HCT116 (cell line): ENCODE results near the gene CCDC85B. TPM values are rescaled to one million over a fixed set of nuclear protein-coding genes. Genes with fewer than 3 reads are reported as not detected.

Experiments used
- ATAC-seq: fragments of 200-7000 bp; cut with Tn5 transposase; 2 replicates; pipeline ENCODE4 v1.9.1; 2020; ENCODE audit warnings: mild to moderate bottlenecking, moderate library complexity
- BruUV-seq: library from RNA; stranded (reverse); fragments of 400-500 nt; replicated peaks from 2 replicates; lab custom pipeline; 2021; lab: Mats Ljungman, UMichigan
- CTCF ChIA-PET: fragments of 300-600 bp; sonication (Branson Sonifier 250); formaldehyde crosslinking; loops from one replicate; lab custom pipeline; 2021; ENCODE audit warnings: antibody characterized with exemption; lab: Charles Lee
- POLR2A ChIA-PET: fragments of 300-600, 350-600 bp; sonication (Branson Sonifier 250); formaldehyde crosslinking; loops from one replicate; lab custom pipeline; 2021; ENCODE audit warnings: antibody characterized with exemption; lab: Charles Lee
- RAD21 ChIA-PET, 2 experiments: fragments of 300-600 bp; sonication (Branson Sonifier 250); formaldehyde crosslinking; loops; one replicate each; lab custom pipeline; 2023; ENCODE audit warnings: low total read pairs in 2 of 2; ENCODE audit not compliant: uncharacterized antibody in 2 of 2, unreplicated experiment in 2 of 2, low non-redundant PET in 1 of 2; lab: Charles Lee
- DNase-seq: peaks from one replicate; pipeline ENCODE4 v3.0.0-alpha.2; 2010; ENCODE audit warnings: low read depth, low spot score
- H2AFZ ChIP-seq: fragments of 200-600 bp; shearing (Covaris generic), sonication (generic); 2 replicates; pipeline ENCODE4 v1.6.1; 2017; ENCODE audit warnings: low read depth, mixed run types, mixed read lengths, antibody characterized with exemption, low read length; ENCODE audit not compliant: poor library complexity, severe bottlenecking
- H3K27ac ChIP-seq: 2 replicates; pipeline ENCODE4 v1.5.1; 2012; ENCODE audit warnings: low read depth, low read length
- H3K27me3 ChIP-seq: fragments of 200-600 bp; sonication (generic); 2 replicates; pipeline ENCODE4 v1.6.1; 2016; ENCODE audit warnings: mixed run types, low read length, mixed read lengths; ENCODE audit not compliant: insufficient read depth
- H3K36me3 ChIP-seq, 2 experiments: fragments of 200-500 bp in 1 of 2; fragments of 200-600 bp in 1 of 2; sonication (Bioruptor generic) in 1 of 2; sonication (generic) in 1 of 2; 2 replicates each; pipeline versions ENCODE4 v1.5.1 to v1.6.1; 2014 to 2016; ENCODE audit warnings: low read length in 2 of 2, inconsistent platforms in 1 of 2, mixed read lengths in 1 of 2, mixed run types in 1 of 2; ENCODE audit not compliant: insufficient read depth in 2 of 2, control insufficient read depth in 1 of 2
- H3K4me1 ChIP-seq, 2 experiments: fragments of 200-600 bp in 1 of 2; sonication (generic) in 1 of 2; 2 replicates each; pipeline versions ENCODE4 v1.5.1 to v1.6.1; 2012 to 2017; ENCODE audit warnings: low read length in 2 of 2, inconsistent platforms in 1 of 2, mild to moderate bottlenecking in 1 of 2, mixed read lengths in 1 of 2, mixed run types in 1 of 2, moderate library complexity in 1 of 2; ENCODE audit not compliant: insufficient read depth in 2 of 2, control insufficient read depth in 1 of 2
- H3K4me2 ChIP-seq: fragments of 200-600 bp; sonication (generic); 2 replicates; pipeline ENCODE4 v1.6.1; 2017; ENCODE audit warnings: mixed run types, low read length, mixed read lengths
- H3K4me3 ChIP-seq, 2 experiments: fragments of 200-600 bp in 1 of 2; sonication (generic) in 1 of 2; replicated peaks in 1 of 2; 2 replicates each; pipeline ENCODE4 v1.5.1; 2011 to 2016; ENCODE audit warnings: low read length in 2 of 2, control low read depth in 1 of 2, low read depth in 1 of 2, mild to moderate bottlenecking in 1 of 2, mixed read lengths in 1 of 2, mixed run types in 1 of 2
- H3K79me2 ChIP-seq: fragments of 200-600 bp; sonication (generic); 2 replicates; pipeline ENCODE4 v1.6.1; 2017; ENCODE audit warnings: mild to moderate bottlenecking, mixed run types, low read length, moderate library complexity, mixed read lengths; ENCODE audit not compliant: insufficient read depth
- H3K9ac ChIP-seq: fragments of 200-600 bp; sonication (generic); 2 replicates; pipeline ENCODE4 v1.6.1; 2016; ENCODE audit warnings: low read length, mixed read lengths
- H3K9me2 ChIP-seq: fragments of 200-600 bp; sonication (generic), shearing (Covaris generic); 2 replicates; pipeline ENCODE4 v1.6.1; 2017; ENCODE audit warnings: mixed run types, mild to moderate bottlenecking, moderate library complexity; ENCODE audit not compliant: insufficient read depth
- H3K9me3 ChIP-seq, 2 experiments: fragments of 200-500 bp in 1 of 2; fragments of 200-600 bp in 1 of 2; sonication (Bioruptor generic) in 1 of 2; sonication (generic) in 1 of 2; 2 replicates each; pipeline ENCODE4 v1.6.1; 2014 to 2017; ENCODE audit warnings: low read length in 2 of 2, mixed read lengths in 2 of 2, inconsistent platforms in 1 of 2, low read depth in 1 of 2, mild to moderate bottlenecking in 1 of 2, mixed run types in 1 of 2, moderate library complexity in 1 of 2; ENCODE audit not compliant: control insufficient read depth in 1 of 2, insufficient read depth in 1 of 2
- H4K20me1 ChIP-seq: fragments of 200-600 bp; sonication (generic), shearing (Covaris generic); 2 replicates; pipeline ENCODE4 v1.6.1; 2017; ENCODE audit warnings: mixed run types, mild to moderate bottlenecking, moderate library complexity; ENCODE audit not compliant: insufficient read depth
- ATF3 ChIP-seq: IDR thresholded peaks from 2 replicates; pipeline ENCODE4 v1.6.1; 2012
- CBX3 ChIP-seq: IDR thresholded peaks from 2 replicates; pipeline ENCODE4 v1.6.1; 2012; ENCODE audit warnings: low read depth
- CTCF ChIP-seq, 3 experiments: fragments of 200-600 bp in 1 of 3; sonication (generic) in 1 of 3; IDR thresholded peaks in 2 of 3; conservative IDR thresholded peaks in 1 of 3; 2 replicates each; pipeline ENCODE4 v1.5.1; 2012 to 2017; ENCODE audit warnings: low read depth in 2 of 3, low read length in 2 of 3, antibody characterized with exemption in 1 of 3, borderline replicate concordance in 1 of 3, control low read depth in 1 of 3, mild to moderate bottlenecking in 1 of 3, mixed read lengths in 1 of 3, mixed run types in 1 of 3, moderate library complexity in 1 of 3; ENCODE audit not compliant: insufficient read depth in 1 of 3
- EGR1 ChIP-seq: IDR thresholded peaks from 2 replicates; pipeline ENCODE4 v1.6.1; 2012; ENCODE audit warnings: low read depth
- EZH2phosphoT487 ChIP-seq: fragments of 200-600 bp; IDR thresholded peaks from 2 replicates; pipeline ENCODE4 v1.6.1; 2018; ENCODE audit warnings: antibody characterized with exemption, borderline replicate concordance
- SIN3A ChIP-seq: IDR thresholded peaks from 2 replicates; pipeline ENCODE4 v1.6.1; 2012; ENCODE audit warnings: low read depth
- SRF ChIP-seq: IDR thresholded peaks from 2 replicates; pipeline ENCODE4 v1.6.1; 2012; ENCODE audit warnings: low read depth
- TCF7L2 ChIP-seq: IDR thresholded peaks from 2 replicates; pipeline ENCODE4 v1.7.0; 2011; ENCODE audit warnings: borderline replicate concordance, inconsistent platforms; ENCODE audit not compliant: insufficient read depth, insufficient read length; ENCODE audit errors: extremely low read depth
- ZNF274 ChIP-seq: fragments of 200-500 bp; sonication (Bioruptor generic); IDR thresholded peaks from 2 replicates; pipeline ENCODE4 v1.6.1; 2014; ENCODE audit warnings: mild to moderate bottlenecking, low read depth, low read length, inconsistent platforms
- intact Hi-C: fragments of 100-400 bp; cut with micrococcal nuclease; formaldehyde crosslinking; loops from 2 replicates; pipeline ENCODE4 v1.10.0; 2022
- total RNA-seq: library from RNA; stranded (reverse); gene quantifications from one replicate; pipeline ENCODE4 v1.2.1, GENCODE V29; 2021; ENCODE audit not compliant: unreplicated experiment

Gene CCDC85B
- total RNA-seq, 1 experiment from 2014 or later, result 84.3 TPM

- peaks cover under 1% of the 10 kb centered on the region; the same call in 1 of the 2 replicates for H3K79me2 ChIP-seq
- BruUV-seq, result no TSS peak
- ChIA-PET CTCF (interaction anchor here (1.0 to 1.1 kb wide), 2 partner anchors 15 to 22 kb away, joined by 3 to 4 read pairs; no protein-coding TSS in a partner anchor), RAD21 (no interaction called here), POLR2A (interaction anchor here (1.8 to 10.9 kb wide), 4 partner anchors 9 to 16 kb away, joined by 6 to 124 read pairs (median 9); partner anchors contain the start of genes CCDC85B and FIBP)
- peak overlapping the region; percentile 54 for H3K4me2 ChIP-seq
- no peak overlapping the region for H3K27ac ChIP-seq
- H3K27me3 ChIP-seq, result no peaks in the 10 kb centered on the region
- no peaks in the 10 kb centered on the region for H3K9me2 ChIP-seq
- DNase-seq, result no peak
- 0 out of 2 replicates have a peak overlapping the region, but pooled peaks have one; percentile 22 for H3K9ac ChIP-seq
- no peak overlapping the region for H2AFZ ChIP-seq
- ATAC-seq, result no peak
- intact Hi-C loops, result no loop called here
- H3K4me1 ChIP-seq, result peaks cover 46 to 96% of the 10 kb centered on the region in 2 experiments
- H3K4me3 ChIP-seq, result no peak overlapping the region
- H3K36me3 ChIP-seq, result no peaks in the 10 kb centered on the region
- no peaks in the 10 kb centered on the region for H4K20me1 ChIP-seq
- no peak for TF ChIP-seq CTCF (IDR thresholded peaks at IDR 0.05 in 2 of 3, conservative IDR thresholded peaks at IDR 0.05 in 1 of 3; ENCODE audit: borderline replicate concordance in 1 of 3, insufficient read depth in 1 of 3, low read depth in 2 of 3, low read length in 2 of 3)
- no peaks in the 10 kb centered on the region for H3K9me3 ChIP-seq
These were observed 16.1 kb downstream of the CCDC85B start for GRCh38 chr11:65906602-65907001.

- intact Hi-C loops, result no loop called here
- no peak overlapping the region for H3K4me2 ChIP-seq
- H3K9me2 ChIP-seq, result no peaks in the 10 kb centered on the region
- H3K9me3 ChIP-seq, result no peaks in the 10 kb centered on the region
- no peak overlapping the region for H3K27ac ChIP-seq
- DNase-seq (no peak), ATAC-seq (no peak)
- no peaks in the 10 kb centered on the region; the same call in 1 of the 2 replicates for H3K79me2 ChIP-seq
- no peaks in the 10 kb centered on the region for H3K27me3 ChIP-seq
- H3K4me3 ChIP-seq, result no peak overlapping the region
- RAD21 ChIA-PET, result no interaction called here
- peaks cover 46 to 96% of the 10 kb centered on the region in 2 experiments for H3K4me1 ChIP-seq
- POLR2A ChIA-PET, result interaction anchor here (10.9 kb wide), 1 partner anchor 17 kb away, joined by 124 read pairs; the partner anchor contains the start of genes CCDC85B and FIBP
- H3K36me3 ChIP-seq, result no peaks in the 10 kb centered on the region
- TF ChIP-seq EGR1 (no peak), ATF3 (no peak), ZNF274 (no peak), EZH2phosphoT487 (no peak), CBX3 (no peak), SIN3A (no peak), TCF7L2 (no peak), SRF (no peak)
- H2AFZ ChIP-seq, result no peak overlapping the region
- H4K20me1 ChIP-seq, result no peaks in the 10 kb centered on the region
- BruUV-seq, result no TSS peak
- H3K9ac ChIP-seq, result no peak overlapping the region
- CTCF ChIA-PET, result no interaction called here
These were observed 17.4 kb downstream of the CCDC85B start for GRCh38 chr11:65907878-65908277.
